Hepatic stellate cell (primary cell): ENCODE results near the gene MTCH2.

Experiments
- DNase-seq: peaks from one replicate; pipeline ENCODE4 v3.0.0; 2011; ENCODE audit warnings: low spot score

MTCH2 gene

GRCh38 chr11:47589977-47590861 is 52.1 kb downstream of the MTCH2 start:
- no peak for DNase-seq

- no peak for DNase-seq
Observed at GRCh38 chr11:47589584-47589976, 52.8 kb downstream of the MTCH2 start.

- DNase-seq: no peak
Observed at GRCh38 chr11:47589118-47589517, 53.2 kb downstream of the MTCH2 start.

GRCh38 chr11:47587723-47588326 is 54.5 kb downstream of the MTCH2 start:
- DNase-seq: no peak

GRCh38 chr11:47587039-47587716 is 55.2 kb downstream of the MTCH2 start:
- no peak for DNase-seq

GRCh38 chr11:47586098-47586855 is 56.1 kb downstream of the MTCH2 start, which contains the start of gene FAM180B:
FAM180B (plus strand) TSS chr11:47586678; CDS start chr11:47586769, 91 bp downstream.
- no peak for DNase-seq

- DNase-seq: no peak
Observed at GRCh38 chr11:47583844-47584243, 58.5 kb downstream of the MTCH2 start.

GRCh38 chr11:47578524-47579494 is 63.5 kb downstream of the MTCH2 start, which contains the start of the genes KBTBD4 and NDUFS3:
KBTBD4 (minus strand) TSS chr11:47578970; CDS start chr11:47578951, 19 bp downstream.
NDUFS3 (plus strand) TSS chr11:47579074; CDS start chr11:47579092, 18 bp downstream.
- peak; percentile 89 for DNase-seq

- no peak for DNase-seq
Observed at GRCh38 chr11:47577460-47578041, 64.8 kb downstream of the MTCH2 start.

- DNase-seq: no peak
Observed at GRCh38 chr11:47573321-47573720, 69.0 kb downstream of the MTCH2 start.

GRCh38 chr11:47572715-47573255 is 69.6 kb downstream of the MTCH2 start:
- no peak for DNase-seq

- DNase-seq: peak; percentile 82
Observed at GRCh38 chr11:47571895-47572294, 70.5 kb downstream of the MTCH2 start.

GRCh38 chr11:47571357-47571729 is 71.0 kb downstream of the MTCH2 start:
- DNase-seq: no peak

- no peak for DNase-seq
Observed at GRCh38 chr11:47570651-47571356, 71.6 kb downstream of the MTCH2 start.

GRCh38 chr11:47569646-47570045 is 72.7 kb downstream of the MTCH2 start:
- DNase-seq: no peak
